Stomach (tissue), 9 donors: ENCODE measurements around the gene SNU13. TPM values are rescaled to one million over a fixed set of nuclear protein-coding genes. Genes with fewer than 3 reads are reported as not detected.

Experiments used
- DNase-seq, 2 donors: peaks; one replicate each; pipeline versions ENCODE4 v3.0.0 to v3.0.0-alpha.2; 2013 to 2019
- H3K27ac ChIP-seq, 5 donors: fragments of 200-600 bp in 4 of 5; sonication (generic) in 4 of 5; one replicate each; pipeline ENCODE4 v1.5.1; 2013 to 2019; ENCODE audit warnings: mild to moderate bottlenecking in 1 of 5, moderate library complexity in 1 of 5
- H3K27me3 ChIP-seq, 3 donors: fragments of 200-600 bp; sonication (generic); one replicate each; pipeline ENCODE4 v1.5.1; 2017 to 2019; ENCODE audit warnings: mixed run types in 1 of 3
- H3K36me3 ChIP-seq, 4 donors: fragments of 200-600 bp; sonication (generic); 1 replicate in 3 of 4; 2 replicates in 1 of 4; pipeline ENCODE4 v1.5.1; 2016 to 2019
- H3K4me1 ChIP-seq, 4 donors: fragments of 200-600 bp; sonication (generic); one replicate each; pipeline ENCODE4 v1.5.1; 2016 to 2019
- H3K4me3 ChIP-seq, 4 donors: fragments of 200-600 bp; sonication (generic) in 3 of 4; one replicate each; pipeline ENCODE4 v1.5.1; 2016 to 2019; ENCODE audit warnings: mild to moderate bottlenecking in 1 of 4
- H3K9me3 ChIP-seq, 4 donors: fragments of 200-600 bp; sonication (generic); one replicate each; pipeline ENCODE4 v1.5.1; 2016 to 2019
- CTCF ChIP-seq, 7 experiments: fragments of 450-650 bp in 4 of 7; fragments of 200-600 bp in 3 of 7; sonication (generic) in 3 of 7; IDR thresholded peaks; one replicate each; pipeline ENCODE4 v1.5.1; 2016 to 2019; ENCODE audit warnings: antibody characterized with exemption in 7 of 7, control low read depth in 2 of 7, mild to moderate bottlenecking in 1 of 7
- EP300 ChIP-seq: sonication (generic); formaldehyde crosslinking; IDR thresholded peaks from one replicate; pipeline ENCODE4 v1.6.1; 2017; ENCODE audit warnings: antibody characterized with exemption
- POLR2A ChIP-seq, 4 donors: fragments of 450-650 bp; IDR thresholded peaks; one replicate each; pipeline ENCODE4 v1.6.1; 2016; ENCODE audit warnings: antibody characterized with exemption in 4 of 4, control low read depth in 2 of 4, mild to moderate bottlenecking in 1 of 4, moderate library complexity in 1 of 4
- POLR2AphosphoS5 ChIP-seq, 3 donors: sonication (generic); formaldehyde crosslinking; IDR thresholded peaks; one replicate each; pipeline ENCODE4 v1.6.1; 2016; ENCODE audit warnings: antibody characterized with exemption in 3 of 3
- WGBS, 5 donors: extraction: QIAGEN DNeasy Blood & Tissue Kit in 3 of 5; methylation state at CpG; one replicate each; pipeline versions ENCODE4 v1.1.5 to v1.1.7; 2013 to 2018; 5-methylcytosine and 5-hydroxymethylcytosine counted together
- intact Hi-C: fragments of 100-400 bp; cut with DNase I; formaldehyde crosslinking; loops from one replicate; pipeline ENCODE4 v1.15.1; 2023; ENCODE audit warnings: low total_unique reads
- polyA plus RNA-seq, 3 donors: library from polyadenylated mRNA; stranded (reverse); fragments of 200-250 nt; gene quantifications; one replicate each; pipeline ENCODE4 v1.2.3, GENCODE V29; 2013
- total RNA-seq, 5 donors: library from RNA; depleted of rRNA; stranded (reverse); fragments of >200 nt; gene quantifications; one replicate each; pipeline versions ENCODE4 v1.1.0 to v1.2.3, GENCODE V29; 2014 to 2016
- donor health status: healthy with polysubstance abuse.
- donor health status: Bipolar disorder and iron deficiency.
- donor health status: healthy.

SNU13 gene
- total and polyA plus RNA-seq, 8 donors = 12.2 to 154 (median 98.1) TPM

DNA sequence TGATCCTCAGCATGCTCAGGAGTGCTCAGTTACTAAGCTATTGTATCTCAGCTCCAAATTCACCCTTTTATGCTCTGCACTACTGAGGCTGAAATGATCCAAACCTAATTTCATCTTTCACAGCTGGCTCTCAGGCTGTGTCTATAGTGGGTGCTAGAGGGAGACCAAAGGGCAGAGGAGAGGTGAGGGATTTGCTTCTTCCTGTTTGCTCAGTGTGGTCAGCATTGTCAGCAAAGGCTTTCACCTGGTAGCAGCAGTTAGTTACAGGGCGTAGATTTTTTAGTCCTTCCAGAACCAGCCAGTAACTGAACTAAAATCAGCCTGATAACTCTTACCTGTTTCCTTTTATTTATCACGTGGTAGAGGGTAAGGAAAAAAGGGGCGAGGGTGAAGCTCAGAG is 34.3 kb downstream of the SNU13 start:
- TF ChIP-seq EP300 (no peak), POLR2A (IDR thresholded peaks at IDR 0.05) (no peak), POLR2AphosphoS5 (IDR thresholded peaks at IDR 0.05) (no peak), CTCF (IDR thresholded peaks at IDR 0.05) (no peak)
- Histone ChIP-seq H3K4me3 (no peak overlapping the region), H3K36me3 (peaks cover 90 to 100% (median 100%) of the 10 kb centered on the region in 4 donors), H3K27me3 (no peaks in the 10 kb centered on the region), H3K27ac (no peak overlapping the region), H3K4me1 (peaks cover 0 to 6% (median 0%) of the 10 kb centered on the region in 4 donors), H3K9me3 (no peaks in the 10 kb centered on the region)
- 74 to 84% (median 83%) methylated on average over 3 of the region's 3 CpGs for WGBS, 5 donors
- no peak for DNase-seq
- intact Hi-C loops = no loop called here

DNA sequence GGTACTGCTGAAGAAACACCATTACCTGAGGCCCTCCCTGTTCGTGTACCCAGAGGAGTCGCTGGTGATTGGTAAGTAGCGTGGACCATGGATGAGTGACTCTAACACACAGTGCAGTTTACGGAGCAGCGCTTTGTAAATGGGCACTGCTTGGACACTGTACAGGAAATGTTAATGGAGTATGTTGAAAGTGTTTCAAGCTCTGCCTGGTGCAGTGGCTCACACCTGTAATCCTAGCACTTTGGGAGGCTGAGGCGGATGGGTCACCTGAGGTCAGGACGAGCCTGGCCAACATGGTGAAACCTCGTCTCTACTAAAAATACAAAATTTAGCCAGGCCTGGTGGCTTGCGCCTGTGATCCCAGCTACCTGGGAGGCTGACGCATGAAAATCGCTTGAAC is 37.8 kb downstream of the SNU13 start:
- no peak for DNase-seq
- no peaks in the 10 kb centered on the region for H3K9me3 ChIP-seq
- H3K27me3 ChIP-seq = no peaks in the 10 kb centered on the region
- intact Hi-C loops = no loop called here
- H3K36me3 ChIP-seq = peaks cover 85 to 100% (median 99%) of the 10 kb centered on the region in 4 donors
- 92 to 96% (median 93%) methylated on average over 11 of the region's 11 CpGs for WGBS, 5 donors
- peaks cover 0 to 6% (median 0%) of the 10 kb centered on the region in 4 donors for H3K4me1 ChIP-seq
- H3K4me3 ChIP-seq = no peak overlapping the region
- TF ChIP-seq EP300 (no peak), POLR2A (IDR thresholded peaks at IDR 0.05) (no peak), POLR2AphosphoS5 (IDR thresholded peaks at IDR 0.05) (no peak), CTCF (IDR thresholded peaks at IDR 0.05) (no peak)
- no peak overlapping the region for H3K27ac ChIP-seq

DNA sequence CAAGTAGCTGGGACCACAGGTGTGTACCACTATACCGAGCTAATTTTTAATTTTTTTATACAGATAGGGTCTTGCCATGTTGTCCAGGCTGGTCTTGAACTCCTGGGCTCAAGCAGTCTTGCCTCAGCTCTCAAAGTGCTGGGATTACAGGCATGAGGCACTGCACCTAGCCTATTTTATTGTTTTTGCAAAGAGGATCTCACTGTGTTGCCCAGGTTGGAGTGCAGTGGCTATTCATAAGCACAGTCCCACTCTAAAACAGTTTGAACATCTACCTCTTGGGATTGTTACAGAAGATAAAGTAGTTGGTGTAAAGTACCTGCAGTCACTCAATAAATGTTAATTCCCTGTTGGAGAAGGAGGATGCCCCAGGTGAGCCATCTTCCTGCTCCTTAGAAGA is 38.4 kb downstream of the SNU13 start:
- H3K9me3 ChIP-seq = no peaks in the 10 kb centered on the region
- WGBS, 5 donors = 93 to 100% (median 96%) methylated on average over 1 of the region's 1 CpG
- no peak overlapping the region for H3K27ac ChIP-seq
- H3K27me3 ChIP-seq = no peaks in the 10 kb centered on the region
- intact Hi-C loops = no loop called here
- TF ChIP-seq CTCF (IDR thresholded peaks at IDR 0.05) (no peak), POLR2AphosphoS5 (IDR thresholded peaks at IDR 0.05) (no peak), EP300 (no peak), POLR2A (IDR thresholded peaks at IDR 0.05) (no peak)
- H3K4me1 ChIP-seq = peaks cover 0 to 6% (median 0%) of the 10 kb centered on the region in 4 donors
- peaks cover 84 to 100% (median 99%) of the 10 kb centered on the region in 4 donors for H3K36me3 ChIP-seq
- no peak overlapping the region for H3K4me3 ChIP-seq
- DNase-seq = no peak

GRCh38 chr22:41648432-41648831 is 40.2 kb downstream of the SNU13 start:
- H3K27ac ChIP-seq = no peak overlapping the region
- no peak for DNase-seq
- intact Hi-C loops = no loop called here
- no peak overlapping the region for H3K4me3 ChIP-seq
- H3K36me3 ChIP-seq = peaks cover 67 to 100% (median 99%) of the 10 kb centered on the region in 4 donors
- 91 to 100% (median 91%) methylated on average over 1 of the region's 1 CpG for WGBS, 5 donors
- no peaks in the 10 kb centered on the region for H3K9me3 ChIP-seq
- TF ChIP-seq CTCF (IDR thresholded peaks at IDR 0.05) (no peak), POLR2AphosphoS5 (IDR thresholded peaks at IDR 0.05) (no peak), POLR2A (IDR thresholded peaks at IDR 0.05) (no peak), EP300 (no peak)
- peaks cover 0 to 1% (median 0%) of the 10 kb centered on the region in 4 donors for H3K4me1 ChIP-seq
- no peaks in the 10 kb centered on the region for H3K27me3 ChIP-seq
